ENCODE results near the gene HNMT.
"Not testable (repeated sequence)": the region's sequence is repeated elsewhere in the genome, so short reads cannot be mapped to it uniquely, and the experiment has no call there.

HNMT gene

GRCh38 chr2:137968477-137969417 lies 4.5 kb downstream of the HNMT start:
- DNase-seq: peak in 1 of 42 donors; percentile 11
- intact Hi-C loops (cut with DNase I): loop anchor here (10.0 kb wide), 1 partner anchor 536 kb away; the partner anchor contains the start of gene SPOPL

GRCh38 chr2:137969418-137969765 lies 5.1 kb downstream of the HNMT start:
- intact Hi-C loops (cut with DNase I): loop anchor here (10.0 kb wide), 1 partner anchor 535 kb away; the partner anchor contains the start of gene SPOPL
- peak in 4 of 42 donors; percentile 11 to 48 (median 31) for DNase-seq

DNA sequence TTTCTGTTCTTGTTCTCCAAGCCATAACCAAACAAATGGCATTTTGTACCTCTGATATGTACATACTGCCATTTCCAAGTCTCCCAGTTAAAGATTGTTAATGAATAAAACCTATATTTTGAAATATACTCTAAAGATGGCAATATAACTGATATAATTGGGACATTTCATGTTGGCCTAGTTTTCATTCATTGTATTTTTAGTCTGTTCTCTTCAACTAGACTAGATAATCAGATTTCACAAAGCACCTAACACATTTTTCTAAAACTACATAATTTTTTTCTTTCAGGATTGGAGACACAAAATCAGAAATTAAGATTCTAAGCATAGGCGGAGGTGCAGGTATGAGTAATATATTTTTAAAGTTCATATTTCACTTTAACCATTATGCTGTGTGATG lies 5.6 kb downstream of the HNMT start:
- intact Hi-C loops (cut with DNase I): loop anchor here (10.0 kb wide), 1 partner anchor 535 kb away; the partner anchor contains the start of gene SPOPL
- DNase-seq: no peak

DNA sequence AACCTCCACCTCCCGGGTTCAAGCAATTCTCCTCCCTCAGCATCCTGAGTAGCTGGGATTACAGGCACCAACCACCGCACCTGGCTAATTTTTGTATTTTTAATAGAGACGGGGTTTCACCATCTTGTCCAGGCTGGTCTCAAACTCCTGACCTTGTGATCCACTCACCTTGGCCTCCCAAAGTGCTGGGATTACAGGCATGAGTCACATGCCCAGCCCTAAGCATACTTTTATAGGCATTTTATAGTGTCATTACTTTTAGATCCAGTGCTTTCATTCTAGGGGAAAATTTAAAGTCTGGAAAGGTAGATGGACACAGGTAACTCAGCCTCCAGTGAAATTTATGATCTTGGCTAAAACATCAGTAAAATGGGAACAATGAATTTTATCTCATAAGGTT lies 7.0 kb downstream of the HNMT start:
- DNase-seq; intact Hi-C loops (cut with DNase I): not testable (repeated sequence)

GRCh38 chr2:137973280-137973679 lies 9.0 kb downstream of the HNMT start:
- intact Hi-C loops (cut with DNase I): no loop called here
- no peak for DNase-seq

- DNase-seq: no peak
- intact Hi-C loops (cut with DNase I): no loop called here
Measured at GRCh38 chr2:137975280-137976271, 11.3 kb downstream of the HNMT start.

DNA sequence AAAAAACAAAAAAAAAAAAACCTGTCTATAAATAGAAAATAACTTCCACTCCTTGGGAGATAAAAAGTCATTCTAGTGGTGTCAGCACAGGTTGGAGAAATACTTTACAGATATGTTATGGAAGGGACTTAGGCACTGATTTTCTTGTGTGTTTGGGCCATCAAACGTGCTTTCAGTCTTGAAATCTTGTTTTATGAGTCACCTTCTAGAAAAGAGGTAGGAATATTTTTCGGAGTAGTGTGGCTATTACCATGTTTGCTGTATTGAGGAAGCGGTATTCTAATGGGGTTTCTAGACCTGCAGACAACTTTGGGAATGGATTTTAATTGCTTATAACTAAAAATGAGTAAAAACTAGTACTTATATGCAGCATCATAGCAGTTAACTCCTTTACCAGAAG lies 12.0 kb downstream of the HNMT start:
- intact Hi-C loops (cut with DNase I): no loop called here
- DNase-seq: no peak

- intact Hi-C loops (cut with DNase I): no loop called here
- no peak for DNase-seq
Measured at GRCh38 chr2:137977790-137978189, 13.5 kb downstream of the HNMT start.

- intact Hi-C loops (cut with DNase I): no loop called here
- DNase-seq: no peak
Measured at GRCh38 chr2:137980459-137980858, 16.2 kb downstream of the HNMT start.

GRCh38 chr2:137981112-137981656 lies 16.9 kb downstream of the HNMT start:
- intact Hi-C loops (cut with DNase I): no loop called here
- DNase-seq: peak in 1 of 42 donors; percentile 24

DNA sequence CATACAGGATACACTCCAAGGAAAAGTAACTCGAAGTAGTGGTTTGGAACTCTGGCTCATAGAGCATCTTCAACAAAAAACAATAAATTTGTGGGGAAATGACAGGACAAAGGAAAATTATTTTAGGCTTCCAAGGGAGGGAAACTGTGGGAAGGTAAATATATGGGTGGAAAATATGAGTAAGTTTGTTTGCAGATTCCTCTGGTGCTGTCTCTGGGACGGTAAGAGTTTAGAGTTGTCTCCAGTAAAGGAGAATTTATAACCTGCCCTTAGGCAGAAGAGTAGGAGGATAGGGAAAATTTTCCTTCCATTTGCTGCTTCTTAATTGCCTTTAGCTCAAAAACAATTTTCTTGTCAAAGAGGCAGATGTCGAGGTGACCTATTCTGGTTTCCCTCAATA lies 19.3 kb downstream of the HNMT start:
- no peak for DNase-seq
- intact Hi-C loops (cut with DNase I): no loop called here

- intact Hi-C loops (cut with DNase I): no loop called here
- DNase-seq: no peak
Measured at GRCh38 chr2:137986268-137986667, 22.0 kb downstream of the HNMT start.

GRCh38 chr2:137987011-137987410 lies 22.7 kb downstream of the HNMT start:
- intact Hi-C loops (cut with DNase I): no loop called here

DNA sequence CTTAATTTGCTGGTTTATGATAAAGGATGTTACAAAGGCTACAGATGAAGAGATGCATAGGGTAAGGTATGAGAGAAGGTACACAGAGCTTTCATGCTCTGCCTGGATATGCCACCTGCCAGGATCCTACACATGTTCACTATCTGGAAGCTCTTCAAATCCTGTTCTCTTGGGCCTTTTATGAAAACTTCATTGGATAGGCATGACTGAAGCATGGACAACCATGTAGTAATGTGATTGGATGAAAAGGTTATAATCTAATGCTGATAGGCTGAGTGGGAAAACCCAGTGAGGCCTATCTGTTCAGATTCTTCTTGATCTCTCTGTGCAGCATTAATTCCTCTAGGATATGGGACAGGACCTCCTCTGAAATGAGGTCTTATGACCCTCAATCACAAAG lies 26.8 kb downstream of the HNMT start:
- no peak for DNase-seq
- intact Hi-C loops (cut with DNase I): no loop called here

More at GRCh38 chr2:137987011-137987410, 22.7 kb downstream of the HNMT start:
- DNase-seq: no peak

DNA sequence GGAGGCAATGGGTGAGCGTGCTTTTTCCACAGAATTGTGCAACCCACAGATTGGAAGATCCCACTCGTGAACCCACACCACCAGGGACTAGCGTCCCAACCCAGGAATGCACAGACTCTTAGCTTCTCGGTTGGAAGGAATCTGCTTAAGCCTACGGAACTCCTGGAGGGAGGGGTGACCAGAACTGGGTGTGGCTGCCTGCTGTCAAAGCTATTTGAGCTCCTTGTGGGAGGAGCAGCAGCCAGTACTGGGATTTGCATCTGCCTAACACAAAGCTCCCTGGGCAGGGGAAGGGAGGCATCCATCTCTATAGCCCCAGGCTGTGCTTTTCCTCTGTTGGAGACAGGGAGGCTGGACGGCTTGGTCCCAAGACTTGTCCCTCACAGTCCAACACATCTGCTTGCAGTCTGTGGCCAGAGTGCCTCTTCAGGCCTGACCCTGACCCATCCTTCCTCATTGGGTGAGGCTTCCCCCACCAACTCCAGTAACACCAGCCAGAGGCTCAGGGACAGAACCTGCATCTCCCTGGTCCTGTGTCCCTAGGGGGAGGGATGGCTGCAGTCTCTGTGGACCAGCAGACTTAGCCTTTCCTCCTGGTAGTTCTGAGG lies 27.9 kb downstream of the HNMT start:
- no peak for DNase-seq
- intact Hi-C loops (cut with DNase I): no loop called here

GRCh38 chr2:137993715-137994476 lies 29.6 kb downstream of the HNMT start:
- intact Hi-C loops (cut with DNase I); DNase-seq: not testable (repeated sequence)

- DNase-seq; intact Hi-C loops (cut with DNase I): not testable (repeated sequence)
Measured at GRCh38 chr2:137995368-137995767, 31.1 kb downstream of the HNMT start.

GRCh38 chr2:137996158-137996557 lies 31.9 kb downstream of the HNMT start:
- intact Hi-C loops (cut with DNase I); DNase-seq: not testable (repeated sequence)
